ENCODE measurements around the gene SUFU. TPM values are rescaled to one million over a fixed set of nuclear protein-coding genes. Genes with fewer than 3 reads are reported as not detected.
A peak's percentile ranks its signal among the peaks of the same experiment; 100 is the strongest.

SUFU gene
- total and polyA plus RNA-seq, 2 of the 8 experiments (the other 6 are each of a cell fraction or from before 2014, with no cell fraction given): 7.0 to 10.8 TPM

GRCh38 chr10:102502337-102503151, 1.2 kb upstream of the SUFU start, which contains the start of gene ACTR1A (continued):
- TF ChIP-seq YY1 (IDR thresholded peaks at IDR 0.05; ENCODE audit: low read depth, low read length) (0 out of 2 replicates have a peak, but pooled peaks have one; percentile 65), NRF1 (IDR thresholded peaks at IDR 0.05; ENCODE audit: low read depth, low read length) (peak; percentile 69), CHD1 (IDR thresholded peaks at IDR 0.05; ENCODE audit: low read depth, low read length) (no peak), SUZ12 (IDR thresholded peaks at IDR 0.05; ENCODE audit: low read length) (no peak), POLR2A (IDR thresholded peaks at IDR 0.05; ENCODE audit: control extremely low read depth in 1 of 2, low read depth in 2 of 2, low read length in 2 of 2) (0 out of 3 replicates have a peak, but pooled peaks of 1 of the 2 experiments have one; percentile 56), SAP30 (IDR thresholded peaks at IDR 0.05; ENCODE audit: insufficient read depth, insufficient replicate concordance, low read length) (peak; percentile 85), ZNF274 (IDR thresholded peaks at IDR 0.05; ENCODE audit: borderline replicate concordance, extremely low read depth, low read length) (no peak), EGR1 (IDR thresholded peaks at IDR 0.05; ENCODE audit: borderline replicate concordance, low read depth, low read length) (no peak), SP1 (IDR thresholded peaks at IDR 0.05; ENCODE audit: low read depth, low read length) (peak; percentile 76), KDM5A (IDR thresholded peaks at IDR 0.05; ENCODE audit: low read length) (no peak), NANOG (IDR thresholded peaks at IDR 0.05; ENCODE audit: insufficient read depth, low read depth, low read length, poor library complexity, severe bottlenecking) (no peak), RBBP5 (IDR thresholded peaks at IDR 0.05; ENCODE audit: borderline replicate concordance, low read depth, low read length) (no peak), BACH1 (IDR thresholded peaks at IDR 0.05; ENCODE audit: low read length) (no peak), KDM4A (IDR thresholded peaks at IDR 0.05; ENCODE audit: low read depth, low read length, severe bottlenecking) (peak; percentile 67), SP4 (IDR thresholded peaks at IDR 0.05; ENCODE audit: low read length) (no peak), TAF7 (optimal IDR thresholded peaks at IDR 0.05; ENCODE audit: borderline replicate concordance, low read depth, low read length) (no peak)
- TF ChIP-seq, protein P1, sequence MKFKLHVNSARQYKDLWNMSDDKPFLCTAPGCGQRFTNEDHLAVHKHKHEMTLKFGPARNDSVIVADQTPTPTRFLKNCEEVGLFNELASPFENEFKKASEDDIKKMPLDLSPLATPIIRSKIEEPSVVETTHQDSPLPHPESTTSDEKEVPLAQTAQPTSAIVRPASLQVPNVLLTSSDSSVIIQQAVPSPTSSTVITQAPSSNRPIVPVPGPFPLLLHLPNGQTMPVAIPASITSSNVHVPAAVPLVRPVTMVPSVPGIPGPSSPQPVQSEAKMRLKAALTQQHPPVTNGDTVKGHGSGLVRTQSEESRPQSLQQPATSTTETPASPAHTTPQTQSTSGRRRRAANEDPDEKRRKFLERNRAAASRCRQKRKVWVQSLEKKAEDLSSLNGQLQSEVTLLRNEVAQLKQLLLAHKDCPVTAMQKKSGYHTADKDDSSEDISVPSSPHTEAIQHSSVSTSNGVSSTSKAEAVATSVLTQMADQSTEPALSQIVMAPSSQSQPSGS (IDR thresholded peaks at IDR 0.05; ENCODE audit: low read length): no peak

Measured in H1 (cell line).